ENCODE measurements around the gene SPATA16. TPM values are rescaled to one million over a fixed set of nuclear protein-coding genes. Genes with fewer than 3 reads are reported as not detected.

Gene SPATA16
- total and polyA plus RNA-seq, 8 donors: not detected

DNA sequence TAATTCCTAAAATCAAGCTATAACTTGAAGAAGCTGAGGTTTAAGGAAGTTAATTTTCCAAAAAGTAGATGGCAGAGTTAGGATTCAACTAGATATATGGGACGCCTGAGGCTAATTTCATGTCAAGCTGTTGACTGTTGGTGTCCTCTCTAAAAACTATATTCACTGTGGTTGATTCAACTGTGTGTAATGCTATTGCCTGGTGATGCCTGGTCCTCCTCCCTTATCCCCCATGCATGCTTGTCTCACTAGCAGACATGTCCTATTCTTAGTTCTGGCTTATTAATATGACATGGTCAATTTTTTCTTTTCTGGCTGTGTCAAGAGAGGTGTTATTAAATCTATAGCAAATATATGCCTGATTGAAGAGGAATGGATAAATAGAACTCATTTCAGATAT is 156.1 kb downstream of the SPATA16 start:
- H3K27ac ChIP-seq: no peak overlapping the region
- H3K9me3 ChIP-seq: no peaks in the 10 kb centered on the region
- H3K27me3 ChIP-seq: no peaks in the 10 kb centered on the region
- H3K36me3 ChIP-seq: no peaks in the 10 kb centered on the region
- no peak overlapping the region for H3K4me3 ChIP-seq
- H3K4me1 ChIP-seq: no peaks in the 10 kb centered on the region
- ATAC-seq (no peak), DNase-seq (no peak)
- TF ChIP-seq, protein P1, sequence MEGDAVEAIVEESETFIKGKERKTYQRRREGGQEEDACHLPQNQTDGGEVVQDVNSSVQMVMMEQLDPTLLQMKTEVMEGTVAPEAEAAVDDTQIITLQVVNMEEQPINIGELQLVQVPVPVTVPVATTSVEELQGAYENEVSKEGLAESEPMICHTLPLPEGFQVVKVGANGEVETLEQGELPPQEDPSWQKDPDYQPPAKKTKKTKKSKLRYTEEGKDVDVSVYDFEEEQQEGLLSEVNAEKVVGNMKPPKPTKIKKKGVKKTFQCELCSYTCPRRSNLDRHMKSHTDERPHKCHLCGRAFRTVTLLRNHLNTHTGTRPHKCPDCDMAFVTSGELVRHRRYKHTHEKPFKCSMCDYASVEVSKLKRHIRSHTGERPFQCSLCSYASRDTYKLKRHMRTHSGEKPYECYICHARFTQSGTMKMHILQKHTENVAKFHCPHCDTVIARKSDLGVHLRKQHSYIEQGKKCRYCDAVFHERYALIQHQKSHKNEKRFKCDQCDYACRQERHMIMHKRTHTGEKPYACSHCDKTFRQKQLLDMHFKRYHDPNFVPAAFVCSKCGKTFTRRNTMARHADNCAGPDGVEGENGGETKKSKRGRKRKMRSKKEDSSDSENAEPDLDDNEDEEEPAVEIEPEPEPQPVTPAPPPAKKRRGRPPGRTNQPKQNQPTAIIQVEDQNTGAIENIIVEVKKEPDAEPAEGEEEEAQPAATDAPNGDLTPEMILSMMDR (IDR thresholded peaks at IDR 0.05): no peak
- intact Hi-C loops (cut with DNase I): no loop called here

DNA sequence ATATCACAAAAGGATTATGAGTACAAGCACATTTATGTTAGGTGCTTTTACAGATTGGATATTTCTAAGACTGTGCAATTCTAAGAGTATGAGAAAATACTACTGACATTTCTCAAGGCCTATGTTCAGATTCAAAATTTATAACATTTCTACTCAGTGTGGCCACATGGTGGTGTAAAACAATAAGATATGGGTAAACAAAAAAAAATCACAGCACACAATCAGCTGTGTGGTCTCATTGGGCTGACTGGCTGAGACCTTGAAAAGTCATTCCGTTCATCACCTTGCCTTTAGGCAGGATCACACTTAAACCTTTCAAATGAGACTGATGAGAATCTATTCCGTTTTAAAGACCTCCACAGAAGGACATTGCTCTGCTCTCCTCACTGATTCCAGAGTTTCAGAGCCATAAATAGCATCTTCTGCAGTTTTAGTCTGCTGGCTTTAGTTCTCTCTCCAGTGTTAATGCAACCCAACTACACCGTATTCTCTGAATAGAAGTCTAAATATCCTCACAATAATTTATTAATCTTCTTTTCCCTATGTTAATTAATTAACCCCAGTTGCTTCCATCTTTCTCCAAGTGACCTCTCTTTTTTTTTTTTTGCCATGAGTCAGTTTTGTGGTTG is 158.2 kb downstream of the SPATA16 start:
- DNase-seq: peak in 1 of 4 donors; percentile 18

DNA sequence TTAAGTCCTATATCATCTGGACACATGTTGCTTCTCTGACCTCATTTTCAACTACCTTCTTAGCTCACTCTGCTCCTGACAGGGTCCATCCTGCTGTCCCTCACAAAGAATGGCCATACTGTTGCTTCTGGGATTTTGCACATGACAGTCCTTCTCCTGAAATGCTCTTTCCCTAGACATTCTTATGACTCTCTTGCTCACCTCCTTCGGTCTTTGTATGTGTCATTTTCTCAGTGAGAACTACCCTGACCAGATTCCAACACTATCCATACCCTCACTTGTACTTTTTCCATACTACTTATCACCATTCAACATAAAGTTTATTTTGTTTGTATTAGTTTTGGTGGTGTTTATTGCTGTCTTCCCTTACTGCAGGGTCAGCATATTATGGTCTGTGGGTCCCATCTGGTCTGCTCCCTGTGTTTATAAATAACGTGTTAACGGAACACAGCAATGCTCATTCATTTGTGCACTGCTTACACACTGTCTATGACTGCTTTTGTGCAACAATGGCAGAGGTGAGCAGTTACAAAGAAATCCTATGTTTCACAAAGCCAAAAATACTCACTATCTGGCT is 159.5 kb downstream of the SPATA16 start:
- H3K27ac ChIP-seq: no peak overlapping the region
- no peak for DNase-seq
- ATAC-seq: no peak
- intact Hi-C loops (cut with DNase I): no loop called here
- no peaks in the 10 kb centered on the region for H3K36me3 ChIP-seq
- TF ChIP-seq, protein P1 (IDR thresholded peaks at IDR 0.05): no peak
- H3K27me3 ChIP-seq: no peaks in the 10 kb centered on the region
- H3K4me1 ChIP-seq: no peaks in the 10 kb centered on the region
- no peaks in the 10 kb centered on the region for H3K9me3 ChIP-seq
- no peak overlapping the region for H3K4me3 ChIP-seq

More for the DNA sequence above, 158.2 kb downstream of the SPATA16 start:
- Histone ChIP-seq H3K4me1 (no peaks in the 10 kb centered on the region), H3K27me3 (no peaks in the 10 kb centered on the region), H3K36me3 (no peaks in the 10 kb centered on the region), H3K4me3 (no peak overlapping the region), H3K27ac (no peak overlapping the region), H3K9me3 (no peaks in the 10 kb centered on the region)
- no peak for ATAC-seq
- intact Hi-C loops (cut with DNase I): no loop called here
- TF ChIP-seq, protein P1 (IDR thresholded peaks at IDR 0.05): no peak

DNA sequence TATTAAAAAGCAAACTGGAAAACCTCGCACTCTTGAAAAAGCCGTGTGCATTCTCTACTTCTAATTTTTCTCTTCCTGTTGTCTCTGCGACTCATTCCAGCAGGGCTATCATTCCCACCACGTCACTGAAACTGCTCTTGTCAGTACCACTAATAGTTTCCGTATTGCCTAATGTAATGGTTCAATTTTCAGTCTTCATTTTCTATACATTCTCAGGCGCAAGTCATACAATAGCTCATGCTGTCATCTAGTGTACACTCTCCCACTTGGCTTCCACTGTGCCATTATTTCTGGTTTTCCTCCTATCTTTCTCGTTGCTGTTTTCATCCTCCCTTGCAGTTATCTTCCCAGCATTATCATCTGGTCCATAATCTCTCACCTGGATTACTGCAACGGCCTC is 160.2 kb downstream of the SPATA16 start:
- H3K4me3 ChIP-seq: no peak overlapping the region
- TF ChIP-seq, protein P1 (IDR thresholded peaks at IDR 0.05): no peak
- H3K36me3 ChIP-seq: no peaks in the 10 kb centered on the region
- H3K9me3 ChIP-seq: no peaks in the 10 kb centered on the region
- H3K27me3 ChIP-seq: no peaks in the 10 kb centered on the region
- DNase-seq: no peak
- intact Hi-C loops (cut with DNase I): no loop called here
- ATAC-seq: no peak
- H3K4me1 ChIP-seq: no peaks in the 10 kb centered on the region
- no peak overlapping the region for H3K27ac ChIP-seq

DNA sequence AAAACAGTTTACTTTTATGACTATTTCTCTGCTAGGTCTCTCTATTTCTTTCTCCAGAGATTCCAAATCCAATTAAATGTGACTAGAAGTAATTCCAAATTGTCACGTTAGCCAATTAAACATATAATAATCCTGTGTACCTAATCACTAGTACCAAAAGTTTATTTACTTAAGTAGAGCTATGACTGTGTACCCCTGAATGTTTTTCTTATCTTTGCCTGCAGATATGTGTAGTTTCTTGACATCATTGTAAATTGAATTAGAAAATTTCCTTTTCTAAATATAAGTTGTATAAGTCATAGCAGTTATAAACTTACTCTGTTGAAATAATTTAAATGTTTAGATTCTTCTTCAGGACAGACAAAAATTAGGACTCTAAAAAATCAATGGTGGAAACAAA is 163.3 kb downstream of the SPATA16 start:
- Histone ChIP-seq H3K4me1 (no peaks in the 10 kb centered on the region), H3K27ac (no peak overlapping the region), H3K27me3 (no peaks in the 10 kb centered on the region), H3K36me3 (no peaks in the 10 kb centered on the region), H3K9me3 (no peaks in the 10 kb centered on the region), H3K4me3 (no peak overlapping the region)
- TF ChIP-seq, protein P1 (IDR thresholded peaks at IDR 0.05): no peak
- no peak for DNase-seq
- no peak for ATAC-seq
- intact Hi-C loops (cut with DNase I): no loop called here
